EL (cell line): Measurements from ENCODE around the gene PHYH.
"Not testable (repeated sequence)": the region's sequence is repeated elsewhere in the genome, so short reads cannot be mapped to it uniquely, and the experiment has no call there.

Experiments used
- DNase-seq: peaks from one replicate; pipeline ENCODE4 v3.0.0-alpha.2; 2016

The PHYH gene

GRCh38 chr10:13299437-13300287 lies at the start of gene PHYH:
Gene PHYH, minus strand, starts transcription at chr10:13300064. Its CDS starts 22 bp downstream, at chr10:13300042.
- peak; percentile 85 for DNase-seq

GRCh38 chr10:13348216-13349017 lies 48.6 kb upstream of the PHYH start, which contains the start of gene SEPHS1:
Gene SEPHS1, minus strand, starts transcription at chr10:13348293. Its CDS starts 3,343 bp downstream, at chr10:13344950.
- peak; percentile 78 for DNase-seq

DNA sequence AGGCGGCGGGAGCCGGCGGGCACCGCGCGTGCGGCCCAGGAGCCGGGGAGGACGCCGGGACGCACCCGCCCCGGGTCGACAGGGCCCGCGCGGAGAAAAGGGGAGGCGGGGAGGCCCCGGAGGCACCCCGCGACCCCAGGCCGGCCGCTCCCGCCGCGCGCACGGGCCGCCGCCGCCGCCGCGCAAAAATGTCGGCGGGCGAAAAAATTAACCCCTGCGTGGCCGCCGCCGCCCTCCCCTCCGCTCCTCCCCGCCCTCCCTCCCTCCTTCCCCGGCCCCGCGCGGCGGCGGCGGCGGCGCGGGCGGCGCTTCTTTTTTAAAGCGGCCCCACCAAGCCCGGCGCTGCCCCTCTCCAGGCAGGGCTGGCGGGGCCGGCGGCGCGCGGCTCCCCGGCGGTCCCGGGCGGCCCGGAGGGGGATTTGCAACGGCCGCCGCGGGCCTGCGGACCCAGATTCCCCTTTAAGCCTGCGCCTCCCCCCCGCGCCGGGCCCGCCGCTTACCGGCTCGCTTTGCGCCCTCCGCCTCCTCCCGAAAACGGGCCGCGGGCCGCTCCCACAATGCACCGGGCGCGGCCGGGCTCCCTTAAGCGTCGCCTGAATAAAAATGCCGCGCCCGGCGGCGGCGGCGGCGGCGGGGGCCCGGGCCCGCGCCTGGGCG lies 47.8 kb upstream of the PHYH start:
- DNase-seq: peak; percentile 72

- no peak for DNase-seq
These were observed 47.2 kb upstream of the PHYH start for GRCh38 chr10:13347043-13347499.

DNA sequence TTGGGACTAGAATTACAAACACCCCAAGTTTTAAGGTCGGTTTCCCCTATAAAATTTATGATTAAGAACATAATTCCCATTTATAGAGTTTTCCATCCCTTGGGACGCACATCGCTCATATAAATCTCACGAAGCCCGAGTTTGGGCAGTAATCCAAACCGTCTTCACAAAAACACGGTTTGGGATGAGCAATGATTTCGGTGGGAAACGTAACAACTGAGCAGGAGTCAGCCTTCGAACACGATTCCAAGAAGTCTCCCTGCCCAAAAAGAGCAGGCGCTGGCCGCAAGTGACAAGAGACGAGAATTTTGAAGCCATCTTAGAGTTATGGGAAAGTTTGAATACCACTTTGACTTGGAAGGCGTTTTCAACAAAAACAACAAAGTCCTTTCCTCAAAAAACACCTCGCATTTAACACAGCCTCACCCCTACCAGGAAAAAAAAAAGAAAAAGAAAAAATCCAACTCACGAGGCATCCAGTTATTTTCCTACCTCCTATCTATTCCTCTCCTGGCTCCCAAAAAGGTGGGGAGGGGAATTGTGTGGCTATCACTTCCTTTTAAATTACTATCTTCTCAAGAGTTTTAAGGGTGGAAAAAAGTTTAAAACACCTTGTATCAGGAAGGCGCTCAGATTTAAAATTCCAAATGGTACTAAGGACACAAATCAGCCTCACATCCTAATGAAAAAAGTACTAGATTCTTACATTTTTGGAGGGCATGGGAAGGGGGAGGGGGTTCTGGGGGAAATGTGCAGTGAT lies 46.6 kb upstream of the PHYH start:
- peak; percentile 67 for DNase-seq

DNA sequence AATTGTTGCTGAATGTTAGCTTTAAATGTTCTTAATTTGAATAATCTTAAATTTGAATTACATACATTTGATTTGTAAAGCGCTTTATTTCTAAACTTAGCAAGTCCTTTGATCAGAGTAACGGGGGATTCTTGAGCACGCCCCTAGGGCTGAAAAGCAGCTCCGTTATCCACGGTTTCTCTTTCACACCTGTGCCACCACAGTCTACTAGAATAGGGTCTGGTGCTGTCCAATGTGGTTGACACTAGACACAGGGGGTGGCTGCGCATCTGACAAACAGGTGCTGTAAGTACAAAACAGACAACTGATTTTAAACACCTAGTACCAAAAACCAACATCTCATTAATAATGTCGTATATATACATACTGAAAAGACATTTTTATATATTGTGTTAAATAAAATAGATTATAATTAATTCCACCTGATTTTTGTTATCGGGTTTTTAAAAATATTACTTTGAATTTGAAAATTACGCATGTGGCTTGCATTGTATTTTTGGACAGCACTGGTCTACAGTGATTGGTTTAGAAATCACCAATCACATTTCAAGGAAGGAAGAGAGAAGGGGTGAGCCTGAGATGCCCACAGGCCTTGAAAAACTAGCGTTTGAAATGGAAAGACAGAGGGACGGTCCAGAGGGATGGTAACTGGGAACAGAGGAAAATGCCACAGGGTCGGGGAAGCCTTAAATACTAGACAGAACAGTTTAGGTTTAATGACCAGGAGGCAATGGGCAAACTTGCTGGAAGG lies 40.9 kb upstream of the PHYH start:
- DNase-seq: no peak

- no peak for DNase-seq
These were observed 40.2 kb upstream of the PHYH start for GRCh38 chr10:13340068-13340467.

DNA sequence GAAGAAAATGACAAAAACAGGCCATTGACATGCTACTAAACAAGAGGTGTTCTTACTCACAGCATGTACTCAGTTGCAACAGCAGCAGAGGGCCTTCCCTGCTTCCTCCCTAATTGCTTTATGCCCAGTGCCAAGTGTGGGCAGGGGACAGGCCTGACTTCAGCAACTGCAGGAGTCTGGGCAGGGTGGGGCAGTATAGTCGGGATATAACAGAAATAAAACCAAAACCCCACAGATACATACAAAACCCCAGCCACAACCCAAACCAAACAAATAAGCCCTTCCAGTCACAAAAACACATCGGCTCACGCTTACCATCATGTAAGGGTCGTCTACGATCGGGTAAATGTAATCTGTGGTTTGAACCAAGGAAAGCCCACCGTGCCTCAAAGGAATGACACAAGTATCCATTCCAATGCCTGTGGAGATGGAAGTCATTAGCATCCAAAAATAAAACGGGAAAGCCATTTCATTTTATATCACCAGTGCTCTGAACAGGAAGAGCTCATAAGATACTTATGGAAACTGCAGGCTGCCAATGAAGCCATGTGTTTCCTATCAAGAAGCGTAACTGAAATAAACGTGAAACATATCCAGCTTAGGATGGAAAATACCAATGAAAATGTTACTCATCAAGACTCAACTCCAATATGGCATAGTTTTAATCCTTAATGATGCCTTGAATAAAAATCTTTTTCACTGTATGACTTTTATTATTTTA lies 38.7 kb upstream of the PHYH start:
- DNase-seq: peak; percentile 25

DNA sequence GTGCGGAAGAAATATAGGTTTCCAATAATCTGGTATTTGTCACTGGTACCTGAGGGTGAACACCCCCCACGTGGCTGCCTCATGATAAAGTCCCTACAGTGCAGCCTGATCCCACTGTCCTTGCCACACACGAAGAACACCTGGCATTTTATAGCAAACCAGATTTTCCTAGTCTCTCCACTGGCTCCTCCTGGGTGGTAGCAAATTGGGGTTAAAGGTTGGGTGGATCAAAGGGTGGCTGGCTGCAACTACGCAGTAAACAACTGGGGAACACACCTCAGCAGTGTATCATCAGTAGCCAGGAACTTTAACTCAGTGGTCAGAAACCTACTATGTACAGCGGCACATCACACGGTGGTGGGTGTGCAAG lies 37.9 kb upstream of the PHYH start:
- DNase-seq: no peak

GRCh38 chr10:13337128-13337826 lies 37.4 kb upstream of the PHYH start:
- DNase-seq: no peak

- no peak for DNase-seq
These were observed 36.0 kb upstream of the PHYH start for GRCh38 chr10:13335881-13336280.

DNA sequence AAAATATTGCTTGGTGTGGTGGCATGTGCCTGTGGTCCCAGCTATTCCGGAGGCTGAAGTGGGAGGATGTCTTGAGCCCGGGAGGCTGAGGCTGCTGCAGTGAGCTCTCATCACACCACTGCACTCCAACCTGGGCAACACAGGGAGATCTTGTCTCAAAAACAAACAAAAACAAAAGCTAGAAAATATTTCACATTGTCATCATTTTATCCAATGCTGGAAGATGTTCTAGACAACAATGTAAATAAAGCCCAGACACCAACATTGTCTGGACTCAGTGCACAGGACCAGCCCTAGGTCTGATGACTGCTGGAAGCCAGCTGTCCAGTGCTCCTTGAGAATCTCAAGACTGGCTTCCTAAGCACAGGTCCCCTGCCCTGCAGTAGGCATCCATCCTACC lies 34.7 kb upstream of the PHYH start:
- DNase-seq: no peak

DNA sequence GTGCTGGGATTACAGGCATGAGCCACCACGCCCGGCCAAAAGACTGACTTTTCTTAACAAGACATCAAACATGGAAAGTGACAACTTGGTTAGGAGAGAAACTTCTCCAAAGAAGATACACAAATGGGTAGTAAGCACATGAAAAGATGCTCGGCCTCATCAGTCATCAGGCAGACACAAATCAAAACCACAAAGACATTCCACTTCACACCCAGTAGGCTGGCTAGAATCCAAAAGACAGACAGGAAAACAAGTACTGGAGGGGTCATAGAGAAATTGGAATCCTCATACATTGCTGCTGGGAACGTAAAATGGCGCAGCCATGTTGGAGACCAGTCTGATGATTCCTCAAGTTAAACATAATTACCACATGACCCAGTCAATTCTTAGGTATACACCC lies 31.8 kb upstream of the PHYH start:
- DNase-seq: peak; percentile 41

- not testable (repeated sequence) for DNase-seq
These were observed 31.1 kb upstream of the PHYH start for GRCh38 chr10:13330980-13331379.

DNA sequence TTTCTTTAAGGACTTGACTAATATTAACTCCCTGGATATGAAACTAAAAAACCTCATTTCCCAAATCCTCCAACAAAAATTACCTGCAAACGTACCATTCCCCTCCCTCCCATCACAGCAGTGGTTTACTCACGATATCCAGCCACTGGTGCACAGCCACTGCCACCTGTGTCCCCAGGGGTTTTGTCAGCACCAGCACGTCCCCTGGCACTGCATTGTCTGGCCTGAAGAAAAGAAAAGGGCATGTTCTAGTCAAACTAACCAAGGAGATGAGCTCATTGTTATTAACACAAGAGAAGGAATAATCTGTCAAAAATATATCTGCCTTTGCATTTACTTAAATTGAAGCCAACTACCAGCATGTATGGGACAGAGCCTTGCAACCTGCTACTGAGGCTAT lies 29.7 kb upstream of the PHYH start:
- no peak for DNase-seq

- DNase-seq: no peak
These were observed 28.7 kb upstream of the PHYH start for GRCh38 chr10:13328613-13329012.

- DNase-seq: no peak
These were observed 28.3 kb upstream of the PHYH start for GRCh38 chr10:13328126-13328525.

DNA sequence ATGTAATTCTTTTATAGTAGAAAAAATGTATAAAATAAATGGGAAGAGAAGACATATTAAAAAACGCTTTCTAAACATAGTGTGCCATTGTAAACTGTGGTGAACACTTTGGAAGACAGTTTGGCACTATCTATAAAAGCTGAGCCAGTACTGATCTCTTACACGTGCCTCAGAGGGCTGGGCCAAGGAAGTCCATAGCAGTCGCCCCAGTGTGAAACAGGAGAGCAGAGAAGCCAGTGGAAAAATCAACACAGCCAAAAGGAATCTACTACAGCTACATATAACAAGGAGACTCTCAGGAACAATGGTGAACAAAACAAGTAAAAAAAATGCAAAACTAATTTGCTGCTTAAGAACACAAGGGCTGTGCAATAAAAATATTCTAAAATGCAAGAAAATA lies 27.7 kb upstream of the PHYH start:
- no peak for DNase-seq

- DNase-seq: no peak
These were observed 22.8 kb upstream of the PHYH start for GRCh38 chr10:13322615-13323148.

DNA sequence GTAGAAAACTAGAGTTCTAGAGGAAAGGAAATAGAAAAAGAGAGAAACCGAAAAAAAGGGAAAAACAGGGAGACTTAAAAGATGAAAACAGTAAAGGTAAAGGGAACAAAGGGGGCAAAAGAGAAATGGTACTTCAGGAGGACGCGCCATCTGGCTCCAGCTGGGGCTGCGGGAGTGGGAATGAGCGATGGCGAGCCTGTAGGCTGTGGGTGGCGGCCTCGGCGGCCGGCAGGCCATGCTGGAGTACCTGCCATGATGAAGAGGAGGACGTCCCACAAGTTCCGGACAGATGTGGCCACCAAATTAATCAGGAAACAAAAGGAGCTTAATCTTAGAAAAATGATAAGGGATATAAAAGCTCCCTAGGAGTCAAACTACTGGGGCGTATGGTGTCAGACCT lies 21.7 kb upstream of the PHYH start:
- no peak for DNase-seq
